ENCODE measurements around the gene ZFYVE19.
"Not testable (repeated sequence)": the region's sequence is repeated elsewhere in the genome, so short reads cannot be mapped to it uniquely, and the experiment has no call there.

Gene ZFYVE19

DNA sequence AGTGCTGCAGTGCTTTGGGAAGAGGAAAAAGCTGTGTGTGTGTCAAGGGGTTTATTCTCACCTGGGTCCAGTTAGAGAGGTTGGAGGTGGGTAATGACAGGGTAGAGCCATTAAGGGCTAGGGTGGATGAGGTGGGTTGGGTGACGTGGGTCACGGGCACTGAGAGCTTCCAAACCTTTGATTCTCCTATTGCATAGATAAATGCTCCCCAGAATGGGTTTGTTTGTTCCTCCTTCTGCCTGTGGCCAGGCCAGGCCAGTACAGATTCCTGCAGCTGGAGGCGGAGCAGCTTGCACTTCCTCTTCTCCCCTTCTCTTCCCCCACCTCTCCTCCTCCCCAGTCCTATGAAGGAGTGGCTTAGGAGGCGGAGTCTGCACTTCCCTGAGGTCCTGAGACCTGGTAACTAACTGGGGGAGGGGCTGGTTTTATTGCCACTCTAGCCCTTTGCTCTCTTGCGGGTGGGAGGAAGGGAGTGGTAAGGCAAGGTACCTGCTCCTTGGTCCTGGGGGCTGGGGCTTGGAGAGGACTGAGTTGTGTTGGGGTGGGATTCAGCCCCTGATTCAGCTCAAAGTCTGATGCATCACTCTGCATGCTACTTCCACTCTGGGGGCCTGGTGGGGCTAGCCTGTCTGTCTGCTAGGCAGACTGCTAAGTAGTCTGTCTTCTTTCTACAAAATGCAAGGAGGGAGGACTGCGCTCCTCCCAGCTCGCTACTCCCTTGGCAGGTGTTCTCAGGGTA is 40.5 kb downstream of the ZFYVE19 start:
- DNase-seq = no peak

DNA sequence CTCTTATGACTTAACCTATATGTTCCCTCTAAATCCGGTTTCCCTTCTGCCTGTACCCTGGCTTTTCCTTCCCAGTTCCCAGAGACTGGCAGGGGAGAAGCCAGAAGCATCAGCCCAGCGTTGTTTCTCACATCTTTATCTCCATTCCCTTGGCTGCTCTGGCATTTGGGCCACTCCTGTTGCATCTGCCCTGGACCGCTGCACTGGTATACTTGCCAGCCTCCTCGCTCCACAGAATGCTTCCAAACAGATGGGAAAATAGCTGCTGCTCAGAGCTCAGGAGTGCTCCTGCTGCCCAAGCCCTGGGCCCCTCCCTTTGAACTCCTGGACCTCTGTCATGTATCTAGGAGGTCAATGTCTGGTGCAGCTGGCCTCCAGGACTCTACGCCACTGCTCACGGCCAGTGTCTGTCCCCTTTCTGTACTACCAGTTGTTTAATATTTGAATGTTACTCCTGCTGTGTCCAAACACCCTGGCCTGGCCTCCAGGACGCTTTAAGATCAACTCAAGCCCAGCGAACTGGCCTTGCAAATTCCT is 43.8 kb downstream of the ZFYVE19 start:
- DNase-seq = no peak

DNA sequence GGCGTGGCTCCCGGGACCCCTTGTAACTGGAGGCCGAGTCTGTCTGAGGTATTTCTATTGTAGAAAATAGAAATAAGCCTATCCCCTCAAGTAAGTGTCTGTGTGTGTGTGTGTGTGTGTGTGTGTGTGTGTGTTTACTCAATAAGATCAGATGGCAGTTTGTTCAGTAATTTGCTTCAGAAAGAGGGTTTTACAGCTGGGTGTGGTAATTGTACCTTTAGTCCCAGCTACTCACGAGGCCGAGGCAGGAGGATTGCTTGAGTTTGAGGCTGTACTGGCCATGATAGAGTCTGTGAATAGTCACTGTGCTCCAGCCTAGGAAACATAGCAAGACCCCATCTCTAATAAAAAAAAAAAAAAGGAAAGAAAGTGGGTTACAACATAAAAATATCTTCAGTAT is 45.6 kb downstream of the ZFYVE19 start:
- no peak for DNase-seq

DNA sequence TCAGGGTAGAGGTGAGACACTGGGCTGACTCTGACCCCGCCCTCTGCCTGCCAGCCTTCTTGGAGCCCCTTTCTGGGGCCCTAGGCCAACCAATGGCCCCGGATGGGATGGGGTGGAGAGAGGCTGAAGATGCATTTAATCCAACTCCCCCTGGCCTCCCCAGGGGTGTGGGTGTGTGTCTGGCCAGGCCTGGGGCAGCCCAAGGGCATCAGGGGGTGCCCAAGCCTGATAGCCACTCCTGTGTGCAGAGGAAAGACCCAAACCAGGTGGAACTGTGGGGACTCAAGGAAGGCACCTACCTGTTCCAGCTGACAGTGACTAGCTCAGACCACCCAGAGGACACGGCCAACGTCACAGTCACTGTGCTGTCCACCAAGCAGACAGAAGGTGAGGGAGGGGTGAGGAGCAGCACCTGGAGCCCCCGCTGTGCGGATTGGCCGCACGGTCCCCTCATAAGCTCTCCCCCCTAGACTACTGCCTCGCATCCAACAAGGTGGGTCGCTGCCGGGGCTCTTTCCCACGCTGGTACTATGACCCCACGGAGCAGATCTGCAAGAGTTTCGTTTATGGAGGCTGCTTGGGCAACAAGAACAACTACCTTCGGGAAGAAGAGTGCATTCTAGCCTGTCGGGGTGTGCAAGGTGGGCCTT is 46.5 kb downstream of the ZFYVE19 start:
- no peak for DNase-seq

DNA sequence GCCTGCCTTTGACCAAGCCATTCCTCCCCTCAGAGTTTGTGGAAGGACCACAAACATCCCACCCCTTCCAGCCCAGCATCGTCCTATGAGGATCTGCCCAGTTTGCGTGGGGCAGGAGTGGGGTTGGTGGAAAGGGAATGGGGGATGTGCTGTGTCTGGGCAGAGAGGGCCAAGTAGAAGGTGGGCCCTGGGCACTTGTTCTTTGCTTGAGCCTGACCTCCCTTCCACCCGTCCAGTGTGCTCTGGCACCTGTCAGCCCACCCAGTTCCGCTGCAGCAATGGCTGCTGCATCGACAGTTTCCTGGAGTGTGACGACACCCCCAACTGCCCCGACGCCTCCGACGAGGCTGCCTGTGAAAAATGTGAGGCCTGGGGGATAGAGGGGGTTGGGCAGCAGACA is 47.3 kb downstream of the ZFYVE19 start:
- no peak for DNase-seq

DNA sequence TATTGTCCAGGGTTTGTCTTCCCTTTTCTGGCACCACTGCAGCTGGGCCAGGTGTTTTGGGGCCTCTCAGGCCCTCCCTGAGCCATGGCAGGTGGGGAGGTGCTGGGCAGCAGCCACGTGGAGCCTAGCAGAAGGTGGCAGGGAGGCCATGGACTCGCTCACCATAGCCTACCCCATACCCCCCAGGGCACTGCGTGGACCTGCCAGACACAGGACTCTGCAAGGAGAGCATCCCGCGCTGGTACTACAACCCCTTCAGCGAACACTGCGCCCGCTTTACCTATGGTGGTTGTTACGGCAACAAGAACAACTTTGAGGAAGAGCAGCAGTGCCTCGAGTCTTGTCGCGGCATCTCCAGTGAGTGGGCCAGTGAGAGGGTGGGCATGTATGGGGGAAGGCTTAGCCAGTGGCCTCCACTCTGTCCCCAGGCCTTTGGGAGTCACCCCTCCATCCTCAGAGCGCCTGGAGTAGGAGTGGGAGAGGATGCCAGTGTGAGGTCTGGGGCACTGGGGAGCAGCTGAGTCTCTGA is 48.9 kb downstream of the ZFYVE19 start:
- no peak for DNase-seq

DNA sequence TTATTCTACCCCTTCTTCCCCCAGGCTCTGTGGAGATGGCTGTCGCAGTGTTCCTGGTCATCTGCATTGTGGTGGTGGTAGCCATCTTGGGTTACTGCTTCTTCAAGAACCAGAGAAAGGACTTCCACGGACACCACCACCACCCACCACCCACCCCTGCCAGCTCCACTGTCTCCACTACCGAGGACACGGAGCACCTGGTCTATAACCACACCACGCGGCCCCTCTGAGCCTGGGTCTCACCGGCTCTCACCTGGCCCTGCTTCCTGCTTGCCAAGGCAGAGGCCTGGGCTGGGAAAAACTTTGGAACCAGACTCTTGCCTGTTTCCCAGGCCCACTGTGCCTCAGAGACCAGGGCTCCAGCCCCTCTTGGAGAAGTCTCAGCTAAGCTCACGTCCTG is 49.9 kb downstream of the ZFYVE19 start:
- no peak for DNase-seq

DNA sequence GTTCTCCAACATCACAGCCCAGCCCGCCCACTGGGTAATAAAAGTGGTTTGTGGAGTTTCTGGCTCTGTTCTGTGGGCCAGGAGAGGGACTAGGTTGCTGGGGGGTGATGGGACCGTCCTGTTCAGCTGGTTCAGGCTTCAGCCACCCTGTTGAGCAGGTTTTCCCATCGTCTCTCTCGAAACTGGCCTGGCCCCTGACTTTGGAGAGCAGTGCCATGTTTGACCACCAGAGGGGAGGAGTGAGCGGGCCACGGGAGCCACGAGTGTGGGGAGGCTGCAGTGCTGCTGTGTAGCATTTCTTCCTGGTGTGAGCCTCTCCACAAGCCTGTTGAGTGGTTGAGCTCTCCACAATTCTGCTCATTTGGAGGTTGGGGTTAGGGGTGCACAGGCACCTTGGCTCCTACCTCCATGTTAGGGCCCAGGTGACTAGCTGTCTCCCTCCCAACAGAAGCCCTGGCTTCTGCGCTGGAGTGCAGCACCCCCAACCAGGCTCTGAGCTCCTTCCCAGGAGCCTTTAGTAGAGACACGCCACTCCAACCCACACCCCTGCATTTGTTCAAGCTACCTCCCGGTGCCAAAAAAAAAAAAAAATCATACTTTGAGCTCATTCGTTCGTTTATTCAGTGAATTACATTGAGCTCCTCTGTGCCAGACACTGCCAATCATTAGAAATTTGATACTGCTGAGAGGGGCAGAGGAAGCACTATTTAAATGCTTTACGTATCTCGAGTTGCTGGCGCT is 50.9 kb downstream of the ZFYVE19 start:
- DNase-seq = peak; percentile 33

DNA sequence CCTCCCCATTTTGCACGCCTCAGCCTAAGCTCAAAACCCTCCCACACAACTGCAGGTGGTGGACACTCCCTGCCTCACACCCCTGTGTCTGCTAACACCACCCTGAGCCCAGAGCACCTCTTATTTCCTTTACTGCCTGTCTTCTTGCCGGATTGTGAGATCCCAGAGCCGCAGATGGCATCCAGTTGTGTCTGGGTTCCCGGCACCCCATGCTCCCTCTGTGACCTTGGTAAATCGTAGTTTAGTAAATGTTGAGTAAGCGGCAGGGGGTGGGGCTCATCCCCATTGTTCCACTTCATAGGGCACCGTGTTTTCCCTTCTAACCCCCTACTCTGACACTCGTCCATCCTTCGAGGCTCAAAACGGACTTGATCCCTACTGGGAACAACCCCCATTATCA is 51.8 kb downstream of the ZFYVE19 start:
- no peak for DNase-seq

DNA sequence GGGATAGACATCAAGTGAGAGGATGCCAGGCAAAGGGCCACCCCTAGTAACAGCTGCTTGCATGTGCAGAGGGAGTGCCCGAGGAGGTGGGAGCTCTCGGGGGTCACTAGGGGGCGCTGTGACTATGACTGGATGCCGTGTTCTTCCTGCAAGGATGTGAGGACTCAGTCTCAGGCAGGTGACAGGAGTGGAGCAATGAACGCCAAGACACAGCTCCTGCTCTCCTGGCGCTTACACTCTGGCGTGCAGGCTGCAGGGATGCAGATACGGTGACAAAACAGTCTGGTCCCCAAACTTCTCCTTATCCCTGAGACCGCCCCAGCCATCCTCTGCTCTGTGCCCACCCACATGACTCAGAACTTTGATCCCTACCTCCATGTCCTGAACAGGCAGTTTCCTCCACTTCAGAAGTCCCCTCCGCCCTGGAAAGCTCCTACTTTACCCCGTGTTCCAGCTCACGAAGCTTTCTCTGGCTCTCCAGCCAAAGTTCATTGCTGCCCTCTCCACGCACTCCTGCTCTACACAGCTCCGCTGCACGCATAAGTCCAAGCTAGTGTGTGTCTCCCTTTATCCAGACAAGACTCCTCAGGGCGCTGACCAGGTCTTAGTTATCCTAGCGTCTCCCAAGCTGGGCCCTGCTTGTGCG is 52.4 kb downstream of the ZFYVE19 start:
- DNase-seq = peak; percentile 18

DNA sequence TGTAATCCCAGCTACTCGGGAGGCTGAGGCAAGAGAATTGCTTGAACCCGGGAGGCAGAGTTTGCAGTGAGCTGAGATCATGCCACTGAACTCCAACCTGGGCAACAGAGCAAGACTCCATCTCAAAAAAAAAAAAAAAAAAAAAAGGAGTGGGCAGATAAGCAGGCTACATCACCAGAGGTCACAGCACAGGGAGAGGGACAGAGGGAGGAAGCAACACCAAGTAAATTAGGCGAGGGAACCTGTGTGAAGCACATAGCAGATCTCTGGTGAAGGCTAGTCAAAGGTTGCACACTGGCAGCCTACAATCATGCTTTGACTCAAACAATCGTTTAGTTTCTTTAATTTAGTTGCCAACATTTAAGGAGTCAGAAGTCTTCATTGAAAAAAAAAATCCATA is 54.3 kb downstream of the ZFYVE19 start:
- not testable (repeated sequence) for DNase-seq

DNA sequence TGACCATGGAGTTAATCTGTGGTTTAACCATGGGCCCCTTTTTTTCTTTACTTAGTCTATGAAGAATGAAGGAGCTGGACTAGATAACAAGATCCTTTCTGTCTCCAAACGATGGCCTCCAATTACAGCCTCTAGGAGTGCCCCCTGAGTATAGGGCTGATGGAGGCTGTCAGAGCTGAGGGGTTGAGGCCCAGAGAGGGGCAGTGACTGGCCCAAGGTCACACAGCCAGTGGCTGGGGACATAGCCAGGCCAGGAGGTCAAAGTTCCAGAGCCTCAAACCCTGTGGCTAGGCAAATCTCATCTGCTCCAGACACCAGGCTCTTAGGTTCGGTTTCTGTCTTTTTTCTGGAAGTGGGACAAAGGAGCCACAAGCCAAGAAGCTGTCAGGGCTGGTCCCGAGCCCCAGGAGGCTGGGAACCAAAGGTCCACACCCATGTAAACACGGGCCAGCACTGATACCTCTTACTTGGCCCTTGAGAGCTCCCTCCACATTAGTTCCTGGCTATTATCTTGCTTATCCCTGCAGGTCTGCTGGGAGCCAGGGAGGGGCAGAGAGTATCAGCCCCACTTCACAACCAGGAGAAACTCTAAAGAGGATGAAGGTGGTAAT is 56.9 kb downstream of the ZFYVE19 start:
- no peak for DNase-seq
